Measurements from ENCODE around the gene SNPH.

SNPH gene

DNA sequence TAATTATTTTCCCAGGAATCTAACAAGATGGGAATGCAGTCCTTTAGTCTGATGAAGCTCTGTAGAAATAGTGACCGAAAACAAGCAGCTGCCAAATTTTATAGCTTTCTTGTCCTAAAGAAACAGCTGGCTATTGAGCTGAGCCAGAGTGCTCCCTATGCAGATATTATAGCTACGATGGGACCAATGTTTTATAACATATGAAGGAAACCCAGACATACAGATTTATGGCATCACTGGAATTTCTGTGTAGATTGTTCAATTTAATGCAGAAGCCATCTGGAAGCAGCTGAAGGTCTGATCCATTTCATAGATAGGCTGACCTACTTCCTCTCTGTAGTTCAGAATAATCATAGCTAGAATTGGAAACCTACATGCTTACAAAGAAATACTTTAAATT is 11.8 kb upstream of the SNPH start:
- no peak for DNase-seq
- in situ Hi-C loops (cut with HindIII; ENCODE audit: low pct_ligation_motif_present, low pct_unique_long_range_greater_than_20kb, low sequenced_read_pairs) = no loop called here

DNA sequence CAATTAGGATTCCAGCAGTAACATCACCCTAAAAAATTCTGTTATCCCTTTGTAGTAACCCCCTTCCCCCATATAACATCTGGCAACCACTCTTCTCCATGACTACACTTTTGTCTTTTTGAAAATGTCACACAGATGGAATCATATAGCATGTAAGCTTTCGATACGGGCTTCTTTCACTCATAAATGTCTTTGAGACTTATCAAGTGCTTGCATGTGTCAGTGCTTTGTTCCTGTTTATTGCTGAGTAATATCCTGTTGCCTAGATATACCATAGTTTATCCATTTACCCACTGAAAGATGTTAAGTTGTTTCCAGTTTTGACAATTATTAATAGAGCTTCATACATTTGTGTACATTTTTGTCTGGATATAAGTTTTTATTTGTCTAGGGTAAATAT is 10.4 kb upstream of the SNPH start:
- no peak for DNase-seq
- in situ Hi-C loops (cut with HindIII; ENCODE audit: low pct_ligation_motif_present, low pct_unique_long_range_greater_than_20kb, low sequenced_read_pairs) = no loop called here

DNA sequence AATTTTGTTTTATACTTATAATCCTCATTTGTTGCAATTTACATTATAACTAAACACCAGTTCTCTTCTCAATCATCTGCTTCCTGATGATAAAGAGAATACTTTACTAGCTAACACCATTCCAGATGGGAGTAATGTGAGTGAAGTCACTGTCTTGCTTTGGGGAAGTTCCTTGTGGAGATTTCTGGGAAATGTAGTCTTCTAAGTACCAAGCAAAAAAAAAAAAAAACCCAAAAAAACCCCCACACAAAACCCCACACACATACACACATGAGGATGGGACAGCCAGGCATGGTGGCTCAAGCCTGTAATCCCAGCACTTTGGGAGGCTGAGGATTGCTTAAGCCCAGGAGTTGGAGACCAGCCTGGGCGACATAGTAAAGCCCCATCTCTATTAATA is 2.2 kb upstream of the SNPH start:
- peak; percentile 22 for DNase-seq
- in situ Hi-C loops (cut with HindIII; ENCODE audit: low pct_ligation_motif_present, low pct_unique_long_range_greater_than_20kb, low sequenced_read_pairs) = no loop called here

DNA sequence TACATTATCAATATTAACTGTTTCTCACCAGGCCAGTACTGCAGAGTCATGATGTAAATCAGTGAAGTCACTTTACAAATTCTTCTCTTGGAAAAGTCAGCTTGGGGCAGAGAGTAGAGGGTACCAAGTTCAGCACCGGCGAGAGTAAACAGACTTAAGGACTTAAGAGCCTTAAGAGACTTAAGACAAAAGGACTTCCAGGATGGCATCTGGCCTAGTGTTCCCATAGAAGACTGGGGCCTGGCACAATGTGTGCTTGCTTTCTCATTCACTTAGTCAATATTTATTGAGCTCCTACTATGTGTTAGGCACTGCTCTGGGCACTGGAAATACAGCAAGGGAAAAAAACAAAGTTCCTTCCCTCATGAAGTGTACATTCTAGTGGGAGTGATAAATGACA is 1.4 kb upstream of the SNPH start:
- no peak for DNase-seq
- in situ Hi-C loops (cut with HindIII; ENCODE audit: low pct_ligation_motif_present, low pct_unique_long_range_greater_than_20kb, low sequenced_read_pairs) = no loop called here

DNA sequence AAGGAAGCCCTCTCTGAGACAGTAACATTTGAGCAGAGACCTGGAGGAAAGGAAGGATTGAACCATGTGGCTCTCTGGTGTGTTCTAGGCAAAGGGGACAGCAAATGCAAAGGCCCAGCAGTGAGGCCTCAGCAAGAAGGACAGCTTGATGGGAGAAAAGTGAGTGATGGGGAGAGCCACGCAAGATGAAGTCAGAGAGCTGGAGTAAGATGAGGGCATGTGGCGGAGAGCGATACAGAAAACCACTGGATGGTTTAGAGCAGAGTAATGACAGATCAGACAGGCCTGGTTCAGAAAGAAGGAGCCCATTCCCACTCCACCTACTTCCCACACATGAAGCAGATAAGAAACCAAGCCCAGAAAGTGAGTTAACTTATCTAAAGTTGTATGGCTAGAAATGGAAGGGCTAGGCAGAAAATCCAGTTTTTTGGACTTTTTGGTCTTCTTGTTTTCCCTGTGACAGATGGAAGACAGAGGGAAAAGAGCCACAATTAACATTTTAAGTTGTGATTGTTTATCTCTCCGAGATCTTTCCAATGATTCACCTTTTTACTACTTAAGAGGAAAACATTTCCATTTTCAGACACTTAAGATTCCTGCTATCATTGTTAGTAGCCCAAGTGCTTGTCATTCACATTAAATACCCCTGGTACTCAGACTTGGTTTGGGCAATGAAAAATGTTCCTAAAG is 723 bp upstream of the SNPH start:
- no peak for DNase-seq
- in situ Hi-C loops (cut with HindIII; ENCODE audit: low pct_ligation_motif_present, low pct_unique_long_range_greater_than_20kb, low sequenced_read_pairs) = no loop called here

DNA sequence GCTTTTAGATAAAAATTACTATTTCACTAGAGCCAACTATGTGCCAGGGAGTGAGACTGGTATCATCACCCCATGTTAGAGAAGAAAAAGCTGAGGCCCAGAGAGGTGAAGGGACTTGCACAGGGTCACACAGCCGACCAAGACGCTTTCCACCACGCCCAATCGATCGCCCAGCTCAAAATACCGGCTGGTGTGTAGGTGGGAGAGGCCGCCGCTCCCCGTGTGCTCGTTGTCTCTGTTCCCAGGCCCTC is 253 bp upstream of the SNPH start:
- DNase-seq = no peak
- in situ Hi-C loops (cut with HindIII; ENCODE audit: low pct_ligation_motif_present, low pct_unique_long_range_greater_than_20kb, low sequenced_read_pairs) = no loop called here

DNA sequence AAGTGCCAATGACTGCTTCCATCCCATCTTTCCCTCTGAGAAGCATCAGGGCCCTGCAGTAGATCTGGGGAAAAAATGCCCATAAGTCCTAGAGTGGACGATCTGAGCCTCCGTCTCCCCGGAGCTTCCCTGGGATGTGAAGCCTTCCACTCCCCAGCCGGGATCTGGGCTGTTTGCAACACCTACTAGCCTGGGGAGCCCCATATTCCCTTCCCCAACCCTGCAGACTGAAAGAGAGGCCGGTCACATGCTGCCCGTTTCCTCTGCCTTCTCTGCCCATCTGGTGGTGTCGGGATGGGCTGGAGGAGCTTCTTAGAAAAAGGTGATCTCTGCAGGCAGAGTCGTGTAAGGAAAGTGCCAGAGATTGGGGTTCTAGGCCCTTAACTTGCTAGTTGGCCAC is 1.1 kb downstream of the SNPH start:
- in situ Hi-C loops (cut with HindIII; ENCODE audit: low pct_ligation_motif_present, low pct_unique_long_range_greater_than_20kb, low sequenced_read_pairs) = no loop called here
- no peak for DNase-seq

DNA sequence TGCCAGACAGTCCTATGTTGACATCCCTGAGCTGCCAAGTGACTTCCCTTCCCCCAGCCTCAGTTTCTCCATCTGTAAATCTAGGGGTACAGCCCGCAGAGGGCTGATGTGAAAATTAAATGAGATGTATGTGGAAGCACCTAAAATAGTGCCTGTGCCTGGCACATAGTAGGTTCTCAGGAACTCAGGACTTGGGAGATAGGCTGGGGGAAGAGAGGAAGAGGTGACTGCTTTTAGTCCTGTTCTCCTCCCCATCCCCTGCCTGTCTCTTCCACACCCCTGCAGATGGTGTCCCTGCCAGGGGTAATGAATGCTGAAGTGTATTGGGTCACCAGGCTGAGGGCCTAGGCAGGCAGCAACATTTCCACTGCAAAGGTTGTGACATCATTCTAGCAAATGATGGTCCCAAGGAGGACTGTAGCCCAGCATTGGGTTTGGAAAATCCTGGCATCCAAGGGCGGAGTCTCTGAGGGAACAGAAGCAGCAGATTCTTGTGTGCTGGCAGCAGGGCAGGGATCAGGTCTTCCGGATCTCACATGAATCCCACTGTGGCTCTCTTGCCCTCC is 1.8 kb downstream of the SNPH start:
- in situ Hi-C loops (cut with HindIII; ENCODE audit: low pct_ligation_motif_present, low pct_unique_long_range_greater_than_20kb, low sequenced_read_pairs) = no loop called here

DNA sequence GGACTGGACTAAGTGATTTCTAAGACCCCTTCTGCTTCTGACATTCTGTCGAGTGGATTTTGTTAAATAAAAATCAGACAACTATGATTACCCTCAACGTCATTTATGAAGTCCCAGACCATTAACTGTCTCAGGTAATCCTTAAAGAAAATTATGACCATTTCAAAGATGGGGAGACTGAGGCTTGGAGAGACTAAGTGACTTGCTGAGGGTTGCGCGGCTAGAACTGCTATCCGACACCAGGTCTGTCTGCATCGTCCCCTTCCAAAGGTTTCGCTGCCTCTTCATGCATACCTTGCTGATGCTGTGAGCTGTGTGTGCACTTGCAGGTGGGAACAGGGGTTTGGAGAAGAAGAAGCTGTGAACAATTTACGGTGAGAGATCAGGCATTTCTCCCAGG is 3.1 kb downstream of the SNPH start:
- in situ Hi-C loops (cut with HindIII; ENCODE audit: low pct_ligation_motif_present, low pct_unique_long_range_greater_than_20kb, low sequenced_read_pairs) = no loop called here
- DNase-seq = no peak

More for the DNA sequence above, 1.8 kb downstream of the SNPH start:
- DNase-seq = no peak

DNA sequence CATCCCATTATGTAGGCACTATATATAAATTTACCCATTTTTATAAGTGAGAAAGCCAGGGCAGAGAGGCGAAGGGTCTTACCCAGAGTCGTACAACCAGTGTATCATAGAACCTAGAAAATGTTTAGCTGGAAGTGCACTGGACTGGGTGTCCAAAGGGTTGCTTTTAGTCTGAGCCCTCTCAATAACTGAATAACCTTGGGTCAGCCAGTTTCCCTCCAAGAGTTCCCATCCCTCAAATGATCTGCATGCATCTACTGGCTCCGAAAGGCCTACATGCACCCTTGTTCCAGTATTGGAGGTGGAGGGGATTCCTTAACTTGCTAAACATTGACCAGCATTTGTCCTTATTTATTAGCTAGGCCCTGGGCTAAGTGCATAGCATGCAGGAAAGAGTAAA is 3.8 kb downstream of the SNPH start:
- in situ Hi-C loops (cut with HindIII; ENCODE audit: low pct_ligation_motif_present, low pct_unique_long_range_greater_than_20kb, low sequenced_read_pairs) = no loop called here

DNA sequence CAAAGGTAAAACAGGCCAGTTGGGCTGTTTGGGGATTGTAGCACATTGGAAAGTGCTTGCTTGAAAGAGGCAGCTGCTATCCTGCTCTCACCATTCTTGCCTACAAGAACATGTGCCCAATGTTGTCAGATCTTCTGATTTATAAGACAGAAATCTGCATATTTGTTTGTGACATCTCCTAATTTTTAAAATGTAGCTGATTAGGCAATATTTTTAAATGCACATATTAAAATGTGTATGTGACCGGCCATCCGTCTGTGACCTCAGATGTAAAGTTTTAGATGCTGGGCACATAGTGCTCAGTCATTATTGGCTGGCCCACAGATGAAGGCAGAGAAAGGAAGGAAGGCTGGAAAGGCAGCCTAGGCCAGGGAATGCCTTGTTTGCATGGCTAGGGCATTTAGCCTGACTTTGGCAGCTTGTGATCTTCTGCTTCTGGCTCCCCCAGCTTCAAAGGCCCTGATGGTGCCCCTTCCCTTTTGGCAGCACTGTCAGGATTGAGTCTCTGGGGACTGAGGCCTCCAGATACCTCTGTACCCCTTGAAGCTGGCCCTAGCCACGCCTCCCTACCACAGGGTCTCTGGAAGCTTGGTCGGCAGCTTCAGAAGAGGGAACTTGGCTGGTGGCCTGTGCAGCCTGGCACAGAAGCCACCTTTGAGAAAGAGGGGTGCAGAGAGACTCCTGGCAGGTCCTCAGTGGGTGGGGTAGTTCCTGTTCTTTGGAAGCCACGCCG is 6.4 kb downstream of the SNPH start:
- no peak for DNase-seq
- in situ Hi-C loops (cut with HindIII; ENCODE audit: low pct_ligation_motif_present, low pct_unique_long_range_greater_than_20kb, low sequenced_read_pairs) = no loop called here

More for the DNA sequence above, 3.8 kb downstream of the SNPH start:
- no peak for DNase-seq

DNA sequence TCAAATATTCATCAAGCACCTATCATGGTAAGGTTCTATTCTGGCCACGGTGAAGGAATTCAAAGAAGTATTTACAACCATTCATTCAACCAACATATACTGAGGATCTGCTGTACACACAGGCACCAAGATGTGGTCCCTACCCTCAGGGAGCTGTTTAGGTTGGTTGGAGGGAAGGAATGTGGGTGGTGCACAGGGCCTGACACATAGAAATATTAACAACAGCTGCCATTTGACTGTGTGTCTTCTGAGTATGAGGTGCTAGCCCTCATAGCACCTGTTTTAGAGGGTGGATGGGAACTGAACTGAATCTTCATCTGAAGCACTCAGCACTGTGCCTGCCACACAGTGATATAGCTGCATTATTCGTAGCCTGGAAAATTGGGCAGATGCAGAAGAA is 7.3 kb downstream of the SNPH start:
- in situ Hi-C loops (cut with HindIII; ENCODE audit: low pct_ligation_motif_present, low pct_unique_long_range_greater_than_20kb, low sequenced_read_pairs) = no loop called here
- peak; percentile 41 for DNase-seq

DNA sequence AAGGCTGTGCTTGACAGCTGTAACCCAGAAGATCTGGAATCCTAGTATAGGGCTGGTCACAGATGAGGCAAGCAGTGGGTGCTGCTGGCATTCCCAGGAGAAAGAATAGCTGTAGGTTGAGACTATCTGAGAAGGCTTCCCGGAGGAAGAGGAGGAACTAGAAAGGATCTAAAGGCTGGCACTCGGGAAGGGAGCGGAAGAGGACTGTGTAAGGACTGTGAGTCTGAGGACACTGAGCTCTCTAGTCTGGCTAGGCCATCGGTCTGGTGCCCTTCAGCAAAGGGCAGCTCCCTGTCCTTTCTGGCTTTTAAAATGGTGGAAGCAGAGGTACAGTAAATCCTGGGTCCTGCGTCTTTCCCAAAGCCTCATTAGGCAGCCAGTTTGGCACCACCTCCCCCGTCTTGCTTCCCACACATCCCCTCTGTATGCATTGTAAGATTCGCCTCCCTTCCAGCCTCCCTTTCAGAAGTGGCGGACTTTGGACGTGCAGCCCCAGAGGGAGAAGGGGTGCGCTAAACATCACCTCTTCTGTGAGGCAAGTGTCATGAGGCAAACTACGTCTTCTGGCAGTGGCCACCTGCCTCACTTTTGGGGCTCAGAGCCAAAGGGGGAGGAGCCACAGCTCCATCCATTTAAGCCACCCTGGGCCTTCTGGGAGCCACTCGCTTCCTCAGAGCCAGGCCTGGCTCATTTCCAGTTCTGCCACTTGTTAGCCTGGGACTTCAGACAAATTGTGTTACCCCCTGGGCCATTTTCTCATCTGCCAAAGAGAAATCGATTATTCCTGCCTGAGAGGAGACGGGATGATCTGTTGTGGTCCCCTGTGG is 8.6 kb downstream of the SNPH start:
- DNase-seq = no peak

DNA sequence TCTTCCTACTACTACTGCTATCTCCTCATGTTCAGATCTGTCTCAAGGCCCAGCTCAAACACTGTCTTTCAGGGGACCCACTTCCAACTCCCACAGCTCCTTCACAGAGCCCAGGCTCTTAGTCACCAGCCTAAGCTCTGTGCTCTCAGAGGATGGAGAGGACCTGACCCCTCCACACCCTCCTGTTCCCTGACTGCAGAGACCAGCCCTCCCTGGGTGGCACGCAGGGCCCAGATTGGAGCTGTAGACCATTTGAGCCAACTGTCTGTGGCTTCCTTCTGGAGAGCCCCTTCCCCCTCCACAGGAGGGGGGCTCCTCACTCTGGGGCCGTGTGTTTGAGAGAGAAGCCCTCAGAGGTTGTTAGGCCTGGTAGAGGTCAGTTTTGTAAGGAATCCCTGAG is 9.8 kb downstream of the SNPH start:
- no peak for DNase-seq
- in situ Hi-C loops (cut with HindIII; ENCODE audit: low pct_ligation_motif_present, low pct_unique_long_range_greater_than_20kb, low sequenced_read_pairs) = no loop called here

More for the DNA sequence above, 8.6 kb downstream of the SNPH start:
- in situ Hi-C loops (cut with HindIII; ENCODE audit: low pct_ligation_motif_present, low pct_unique_long_range_greater_than_20kb, low sequenced_read_pairs) = no loop called here

DNA sequence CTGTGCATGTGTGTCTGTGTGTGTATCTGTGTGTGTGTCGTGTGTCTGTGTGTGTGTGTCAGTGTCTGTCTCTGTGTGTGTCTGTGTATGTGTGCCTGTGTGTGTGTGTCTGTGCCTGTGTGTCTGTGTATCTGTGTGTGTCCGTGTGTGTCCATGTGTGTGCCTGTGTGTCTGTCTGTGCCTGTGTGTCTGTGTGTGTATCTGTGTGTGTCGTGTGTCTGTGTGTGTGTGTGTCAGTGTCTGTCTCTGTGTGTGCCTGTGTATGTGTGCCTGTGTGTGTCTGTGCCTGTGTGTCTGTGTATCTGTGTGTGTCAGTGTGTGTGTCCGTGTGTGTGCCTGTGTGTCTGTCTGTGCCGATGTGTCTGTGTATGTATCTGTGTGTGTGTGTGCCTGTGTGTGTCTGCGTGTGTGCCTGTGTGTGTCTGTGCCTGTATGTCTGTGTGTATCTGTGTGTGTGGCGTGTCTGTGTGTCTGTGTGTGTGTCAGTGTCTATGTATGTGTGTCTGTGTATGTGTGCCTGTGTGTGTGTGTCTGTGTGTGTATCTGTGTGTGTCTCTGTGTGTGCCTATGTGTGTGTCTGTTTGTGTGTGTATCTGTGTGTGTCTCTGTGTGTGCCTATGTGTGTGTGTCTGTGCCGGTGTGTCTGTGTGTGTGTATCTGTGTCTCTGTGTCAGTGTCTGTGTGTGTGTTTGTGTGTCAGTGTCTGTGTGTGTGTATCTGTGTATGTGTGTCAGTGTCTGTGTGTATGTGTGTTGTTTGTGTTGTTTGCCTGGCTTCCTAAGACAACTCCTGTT is 11.6 kb downstream of the SNPH start:
- in situ Hi-C loops (cut with HindIII; ENCODE audit: low pct_ligation_motif_present, low pct_unique_long_range_greater_than_20kb, low sequenced_read_pairs) = no loop called here

DNA sequence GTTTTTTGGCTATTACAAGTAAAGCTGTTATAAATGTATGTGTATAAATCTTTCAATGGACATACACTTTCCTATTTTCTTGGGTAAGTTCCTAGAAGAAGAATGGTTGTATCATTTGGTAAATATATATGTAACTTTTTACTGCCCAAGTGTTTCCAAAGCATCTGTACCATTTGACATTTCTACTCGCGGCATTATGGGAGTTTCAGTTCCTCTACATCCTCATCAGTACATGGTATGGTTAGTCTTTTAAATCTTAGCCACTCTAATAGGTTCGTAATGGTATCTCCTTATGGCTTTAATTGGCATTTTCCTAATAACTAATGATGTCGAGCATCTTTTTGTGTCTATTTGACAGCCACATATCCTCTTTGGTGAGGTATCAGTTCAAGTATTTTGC is 12.9 kb downstream of the SNPH start:
- no peak for DNase-seq
- in situ Hi-C loops (cut with HindIII; ENCODE audit: low pct_ligation_motif_present, low pct_unique_long_range_greater_than_20kb, low sequenced_read_pairs) = no loop called here

More for the DNA sequence above, 11.6 kb downstream of the SNPH start:
- no peak for DNase-seq

DNA sequence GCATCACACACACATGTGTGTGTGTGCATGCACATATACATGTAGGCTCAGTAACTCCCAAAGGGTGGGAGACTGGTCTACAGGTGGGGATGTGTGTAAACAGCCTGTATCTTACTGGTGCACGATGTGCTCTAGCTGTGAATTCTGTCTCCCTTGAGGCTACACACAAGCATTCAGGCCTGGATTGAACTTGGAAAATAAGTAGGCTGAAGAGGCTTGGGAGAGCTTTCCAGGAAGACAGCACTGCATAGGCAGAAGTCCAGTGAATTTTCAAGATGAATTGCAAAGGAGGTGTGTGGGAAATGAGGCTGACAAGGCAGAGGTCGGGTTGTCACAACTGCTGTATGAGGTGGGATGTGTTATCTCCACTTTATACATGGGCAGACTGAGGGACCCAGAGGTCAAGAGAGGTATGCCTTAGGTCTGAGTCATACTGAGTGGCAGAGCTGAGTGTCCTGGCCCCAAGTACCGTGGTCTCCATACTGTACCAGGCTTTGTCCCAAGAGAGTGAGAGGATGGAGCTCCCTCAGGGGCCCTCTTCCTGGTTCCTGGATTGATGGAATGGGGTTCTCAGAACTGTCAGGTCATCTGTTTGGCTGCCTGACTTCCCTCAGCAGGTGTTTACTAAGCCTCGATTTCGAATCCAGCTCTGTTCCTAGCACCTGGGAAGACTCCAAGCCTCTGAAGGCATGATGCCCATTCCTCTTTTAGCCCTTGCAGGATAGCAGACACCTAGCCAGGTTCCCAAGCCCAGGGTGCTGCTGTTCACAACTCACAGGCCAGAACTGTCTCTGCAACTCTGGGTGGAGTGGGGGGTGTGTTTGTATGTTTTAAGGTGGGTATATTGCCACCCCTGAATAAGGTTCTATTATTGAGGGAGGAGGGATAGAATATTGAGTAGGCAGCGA is 14.4 kb downstream of the SNPH start:
- peak; percentile 8 for DNase-seq
- in situ Hi-C loops (cut with HindIII; ENCODE audit: low pct_ligation_motif_present, low pct_unique_long_range_greater_than_20kb, low sequenced_read_pairs) = no loop called here

Data from ACHN (cell line).